ENCODE results near the gene FAT3. TPM values are rescaled to one million over a fixed set of nuclear protein-coding genes. Genes with fewer than 3 reads are reported as not detected.

The FAT3 gene
- total RNA-seq, 4 donors from 2014 or later, result 1.3 to 44.5 (median 6.0) TPM

GRCh38 chr11:92206441-92206840, 18.2 kb upstream of the FAT3 start:
- no peak overlapping the region for H3K4me3 ChIP-seq
- intact Hi-C loops (cut with DNase I; ENCODE audit: low total_unique reads), result no loop called here
- H3K36me3 ChIP-seq, result no peaks in the 10 kb centered on the region
- DNase-seq, result no peak
- H3K4me1 ChIP-seq, result no peaks in the 10 kb centered on the region
- TF ChIP-seq POLR2A (IDR thresholded peaks at IDR 0.05) (no peak), CTCF (IDR thresholded peaks at IDR 0.05) (no peak)
- no peak overlapping the region for H3K27ac ChIP-seq
- no peaks in the 10 kb centered on the region for H3K27me3 ChIP-seq
- no peaks in the 10 kb centered on the region for H3K9me3 ChIP-seq

- DNase-seq, result no peak
- no peak for TF ChIP-seq POLR2A (IDR thresholded peaks at IDR 0.05)
- peak in 2 of 4 experiments; percentile 6 for TF ChIP-seq CTCF (IDR thresholded peaks at IDR 0.05)
- no peaks in the 10 kb centered on the region for H3K9me3 ChIP-seq
- intact Hi-C loops (cut with DNase I; ENCODE audit: low total_unique reads), result no loop called here
- H3K4me1 ChIP-seq, result no peaks in the 10 kb centered on the region
- H3K27me3 ChIP-seq, result no peaks in the 10 kb centered on the region
- no peak overlapping the region for H3K4me3 ChIP-seq
- H3K36me3 ChIP-seq, result no peaks in the 10 kb centered on the region
- no peak overlapping the region for H3K27ac ChIP-seq
These were observed 12.9 kb upstream of the FAT3 start for GRCh38 chr11:92211576-92212167.

- intact Hi-C loops (cut with DNase I; ENCODE audit: low total_unique reads), result no loop called here
- H3K4me1 ChIP-seq, result no peaks in the 10 kb centered on the region
- no peaks in the 10 kb centered on the region for H3K36me3 ChIP-seq
- DNase-seq, result no peak
- TF ChIP-seq CTCF (IDR thresholded peaks at IDR 0.05), result no peak
- TF ChIP-seq POLR2A (IDR thresholded peaks at IDR 0.05), result no peak
- no peak overlapping the region for H3K27ac ChIP-seq
- no peak overlapping the region for H3K4me3 ChIP-seq
- H3K9me3 ChIP-seq, result no peaks in the 10 kb centered on the region
- H3K27me3 ChIP-seq, result no peaks in the 10 kb centered on the region
These were observed 12.1 kb upstream of the FAT3 start for GRCh38 chr11:92212530-92212929.

- no peak for TF ChIP-seq CTCF (IDR thresholded peaks at IDR 0.05)
- TF ChIP-seq POLR2A (IDR thresholded peaks at IDR 0.05), result no peak
- Histone ChIP-seq H3K36me3 (no peaks in the 10 kb centered on the region), H3K9me3 (no peaks in the 10 kb centered on the region), H3K4me3 (no peak overlapping the region), H3K27me3 (peaks cover 0 to 7% of the 10 kb centered on the region in 2 donors), H3K27ac (no peak overlapping the region), H3K4me1 (no peaks in the 10 kb centered on the region)
- DNase-seq, result no peak
- intact Hi-C loops (cut with DNase I; ENCODE audit: low total_unique reads), result loop anchor here (5.0 kb wide), 1 partner anchor 234 kb away; no protein-coding TSS in a partner anchor
These were observed 7.8 kb upstream of the FAT3 start for GRCh38 chr11:92216789-92217188.

GRCh38 chr11:92219476-92219875, 5.1 kb upstream of the FAT3 start:
- intact Hi-C loops (cut with DNase I; ENCODE audit: low total_unique reads), result loop anchor here (5.0 kb wide), 1 partner anchor 237 kb away; no protein-coding TSS in a partner anchor
- no peak for DNase-seq
- Histone ChIP-seq H3K27me3 (peaks cover 0 to 8% of the 10 kb centered on the region in 2 donors), H3K36me3 (no peaks in the 10 kb centered on the region), H3K9me3 (no peaks in the 10 kb centered on the region), H3K4me1 (no peaks in the 10 kb centered on the region), H3K27ac (no peak overlapping the region), H3K4me3 (no peak overlapping the region)
- no peak for TF ChIP-seq CTCF (IDR thresholded peaks at IDR 0.05)
- no peak for TF ChIP-seq POLR2A (IDR thresholded peaks at IDR 0.05)
